Body of pancreas (tissue), 4 donors: ENCODE measurements around the gene BCKDHB. TPM values are rescaled to one million over a fixed set of nuclear protein-coding genes. Genes with fewer than 3 reads are reported as not detected.
A peak's percentile ranks its signal among the peaks of the same experiment; 100 is the strongest.

Experiments used
- ATAC-seq: fragments of 150-250 bp; one replicate; pipeline ENCODE4 v1.9.1; 2016
- DNase-seq, 4 donors: peaks; one replicate each; pipeline ENCODE4 v3.0.0-alpha.2; 2019
- H3K27ac ChIP-seq, 4 donors: fragments of 200-600 bp; sonication (generic); 1 replicate in 3 of 4; 2 replicates in 1 of 4; pipeline versions ENCODE4 v1.5.1 to v1.6.1; 2016 to 2019; ENCODE audit warnings: mild to moderate bottlenecking in 1 of 4, mixed read lengths in 1 of 4, moderate library complexity in 1 of 4
- H3K27me3 ChIP-seq, 2 donors: fragments of 200-600 bp; sonication (generic); one replicate each; pipeline ENCODE4 v1.6.0; 2016; ENCODE audit warnings: mild to moderate bottlenecking in 1 of 2
- H3K36me3 ChIP-seq, 2 donors: fragments of 200-600 bp; sonication (generic); replicated peaks in 1 of 2; 2 replicates each; pipeline ENCODE4 v1.5.1; 2016; ENCODE audit warnings: low read depth in 2 of 2; ENCODE audit not compliant: insufficient read depth in 1 of 2
- H3K4me1 ChIP-seq: fragments of 200-600 bp; sonication (generic); one replicate; pipeline ENCODE4 v1.6.0; 2016
- H3K4me3 ChIP-seq, 2 donors: fragments of 200-600 bp; sonication (generic); 1 replicate in 1 of 2; 2 replicates in 1 of 2; pipeline ENCODE4 v1.5.1; 2016 to 2019
- H3K9me3 ChIP-seq, 3 donors: fragments of 200-600 bp; sonication (generic); 1 replicate in 2 of 3; 2 replicates in 1 of 3; pipeline ENCODE4 v1.5.1; 2016
- CTCF ChIP-seq, 7 experiments: fragments of 450-650 bp in 4 of 7; fragments of 200-600 bp in 3 of 7; sonication (generic) in 3 of 7; IDR thresholded peaks; one replicate each; pipeline ENCODE4 v1.5.1; 2016 to 2019; ENCODE audit warnings: antibody characterized with exemption in 7 of 7
- POLR2A ChIP-seq, 3 donors: fragments of 450-650 bp; IDR thresholded peaks; one replicate each; pipeline ENCODE4 v1.6.1; 2016; ENCODE audit warnings: antibody characterized with exemption in 3 of 3, mild to moderate bottlenecking in 2 of 3
- WGBS, 2 donors: methylation state at CpG; one replicate each; pipeline ENCODE4 v1.1.5; 2017; 5-methylcytosine and 5-hydroxymethylcytosine counted together
- intact Hi-C: fragments of 100-400 bp; cut with DNase I; formaldehyde crosslinking; loops from one replicate; pipeline ENCODE4 v1.15.1; 2023
- total RNA-seq, 2 donors: library from RNA; depleted of rRNA; stranded (reverse); fragments of >200 nt; gene quantifications; one replicate each; pipeline ENCODE4 v1.1.0, GENCODE V29; 2016

The BCKDHB gene
- total RNA-seq, 2 donors from 2014 or later, result 11.5 to 14.8 TPM

- intact Hi-C loops, result no loop called here
- no peaks in the 10 kb centered on the region for H3K4me1 ChIP-seq
- H3K27ac ChIP-seq, result no peak overlapping the region
- H3K4me3 ChIP-seq, result no peak overlapping the region
- H3K36me3 ChIP-seq, result no peaks in the 10 kb centered on the region
- H3K27me3 ChIP-seq, result no peaks in the 10 kb centered on the region
- WGBS, 2 donors, result 39 to 64% methylated on average over 12 of the region's 12 CpGs
- no peaks in the 10 kb centered on the region for H3K9me3 ChIP-seq
- TF ChIP-seq POLR2A (IDR thresholded peaks at IDR 0.05) (no peak), CTCF (IDR thresholded peaks at IDR 0.05) (peak in 6 of 7 experiments; percentile 45 to 61 (median 54))
- ATAC-seq (peak; percentile 45), DNase-seq (peak; percentile 61 to 77 (median 70))
These were observed 231.8 kb downstream of the BCKDHB start for GRCh38 chr6:80338201-80338836.

GRCh38 chr6:80339421-80339820 is 232.9 kb downstream of the BCKDHB start:
- no peaks in the 10 kb centered on the region for H3K4me1 ChIP-seq
- no peak for DNase-seq
- H3K9me3 ChIP-seq, result no peaks in the 10 kb centered on the region
- H3K36me3 ChIP-seq, result no peaks in the 10 kb centered on the region
- ATAC-seq, result no peak
- H3K27ac ChIP-seq, result no peak overlapping the region
- H3K27me3 ChIP-seq, result no peaks in the 10 kb centered on the region
- TF ChIP-seq CTCF (IDR thresholded peaks at IDR 0.05), result no peak
- TF ChIP-seq POLR2A (IDR thresholded peaks at IDR 0.05), result no peak
- no peak overlapping the region for H3K4me3 ChIP-seq
- intact Hi-C loops, result no loop called here

DNA sequence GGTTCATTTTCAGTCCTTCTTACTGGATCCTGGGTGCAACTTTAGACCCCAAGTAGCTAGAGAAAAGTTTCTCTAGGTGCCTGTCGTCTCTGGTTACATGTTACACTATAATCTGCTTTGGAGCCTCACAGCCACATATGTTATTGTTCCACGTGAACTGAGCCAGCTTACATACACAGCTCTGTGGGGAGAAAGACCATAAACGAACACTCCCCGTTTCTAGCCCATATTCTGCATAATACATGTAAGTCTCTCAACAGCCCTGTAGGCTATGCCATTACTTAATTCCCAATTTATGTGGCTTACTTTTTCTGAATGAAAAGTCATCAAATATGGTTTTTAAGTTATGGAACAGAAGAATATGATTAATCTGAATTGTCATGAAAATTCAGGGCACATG is 233.8 kb downstream of the BCKDHB start:
- Histone ChIP-seq H3K36me3 (no peaks in the 10 kb centered on the region), H3K9me3 (no peaks in the 10 kb centered on the region), H3K27me3 (no peaks in the 10 kb centered on the region), H3K4me3 (no peak overlapping the region), H3K4me1 (no peaks in the 10 kb centered on the region), H3K27ac (no peak overlapping the region)
- no peak for TF ChIP-seq POLR2A (IDR thresholded peaks at IDR 0.05)
- TF ChIP-seq CTCF (IDR thresholded peaks at IDR 0.05), result no peak
- WGBS, 2 donors, result 76 to 79% methylated on average over 4 of the region's 4 CpGs
- no peak for ATAC-seq
- intact Hi-C loops, result no loop called here
- DNase-seq, result no peak

DNA sequence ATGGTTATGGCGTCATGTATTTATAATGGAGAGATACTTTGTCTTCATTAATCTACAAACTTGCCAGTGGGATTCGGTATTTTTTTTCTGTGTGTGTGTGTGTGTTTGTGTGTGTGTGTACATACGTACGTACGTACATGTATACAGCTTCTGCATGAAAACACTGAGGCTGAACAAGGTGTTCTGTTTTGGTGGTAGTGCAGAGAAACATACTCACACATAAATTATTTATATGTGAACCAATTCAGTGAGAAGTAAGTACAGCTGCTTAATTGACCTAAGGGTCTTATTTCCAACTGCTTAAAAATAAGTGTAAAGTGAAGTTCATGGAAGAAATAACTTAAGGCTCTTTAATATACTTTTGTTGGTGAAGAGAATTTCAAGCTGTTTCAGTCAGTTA is 234.2 kb downstream of the BCKDHB start:
- no peaks in the 10 kb centered on the region for H3K9me3 ChIP-seq
- H3K27ac ChIP-seq, result no peak overlapping the region
- H3K4me3 ChIP-seq, result no peak overlapping the region
- no peak for ATAC-seq
- intact Hi-C loops, result no loop called here
- 69 to 80% methylated on average over 5 of the region's 5 CpGs for WGBS, 2 donors
- no peaks in the 10 kb centered on the region for H3K4me1 ChIP-seq
- H3K36me3 ChIP-seq, result no peaks in the 10 kb centered on the region
- H3K27me3 ChIP-seq, result no peaks in the 10 kb centered on the region
- no peak for DNase-seq
- TF ChIP-seq CTCF (IDR thresholded peaks at IDR 0.05), result no peak
- TF ChIP-seq POLR2A (IDR thresholded peaks at IDR 0.05), result no peak

- no peak overlapping the region for H3K27ac ChIP-seq
- DNase-seq, result no peak
- no peak for TF ChIP-seq POLR2A (IDR thresholded peaks at IDR 0.05)
- TF ChIP-seq CTCF (IDR thresholded peaks at IDR 0.05), result no peak
- WGBS, 2 donors, result 49 to 63% methylated on average over 4 of the region's 4 CpGs
- H3K27me3 ChIP-seq, result no peaks in the 10 kb centered on the region
- intact Hi-C loops, result no loop called here
- H3K4me3 ChIP-seq, result no peak overlapping the region
- H3K9me3 ChIP-seq, result no peaks in the 10 kb centered on the region
- no peak for ATAC-seq
- H3K4me1 ChIP-seq, result no peaks in the 10 kb centered on the region
- H3K36me3 ChIP-seq, result no peaks in the 10 kb centered on the region
These were observed 234.9 kb downstream of the BCKDHB start for GRCh38 chr6:80341330-80341729.
